A673 (cell line): ENCODE measurements around the gene NPRL2.

Experiments used
- CTCF ChIP-seq: fragments of 300-800, 200-600 bp; sonication (generic); conservative IDR thresholded peaks from 2 replicates; pipeline ENCODE4 v1.5.1; 2017; ENCODE audit warnings: low read depth, mild to moderate bottlenecking, antibody characterized with exemption, low read length, moderate library complexity, mixed read lengths
- EZH2 ChIP-seq: fragments of 200-600 bp; sonication (generic); IDR thresholded peaks from 2 replicates; pipeline ENCODE4 v1.6.1; 2017; ENCODE audit warnings: borderline replicate concordance, low read depth, mild to moderate bottlenecking, mixed read lengths, antibody characterized with exemption, low read length; ENCODE audit not compliant: poor library complexity, severe bottlenecking

GRCh38 chr3:50324351-50325112 is 26.0 kb downstream of the NPRL2 start:
- TF ChIP-seq CTCF (peak; percentile 66), EZH2 (no peak)
